Keratinocyte (primary cell): Measurements from ENCODE around the gene PLPP4. TPM values are rescaled to one million over a fixed set of nuclear protein-coding genes. Genes with fewer than 3 reads are reported as not detected.

Experiments
- DNase-seq: peaks from one replicate; pipeline ENCODE4 v3.0.0-alpha.2; 2011; ENCODE audit warnings: low read depth, missing footprints, low spot score
- FAIRE-seq: peaks from 2 replicates; lab custom pipeline; 2011; peaks lifted over from hg19 to GRCh38; lab: Jason Lieb, UNC
- H2AFZ ChIP-seq: 2 replicates; pipeline ENCODE4 v1.6.0; 2012; ENCODE audit warnings: low read length, control low read depth, inconsistent platforms; ENCODE audit not compliant: control insufficient read depth
- H3K27ac ChIP-seq: 2 replicates; pipeline ENCODE4 v1.5.1; 2011; ENCODE audit warnings: low read length; ENCODE audit not compliant: control insufficient read depth, insufficient read depth
- H3K27me3 ChIP-seq: 3 replicates; pipeline ENCODE4 v1.6.0; 2011; ENCODE audit warnings: low read length; ENCODE audit not compliant: control insufficient read depth, insufficient read depth; ENCODE audit errors: extremely low read depth
- H3K36me3 ChIP-seq, 2 experiments: 2 replicates in 1 of 2; 3 replicates in 1 of 2; pipeline ENCODE4 v1.5.1; 2011; ENCODE audit warnings: low read length in 2 of 2, mild to moderate bottlenecking in 1 of 2; ENCODE audit not compliant: control insufficient read depth in 2 of 2, insufficient read depth in 2 of 2; ENCODE audit errors: extremely low read depth in 1 of 2
- H3K4me1 ChIP-seq: 3 replicates; pipeline ENCODE4 v1.5.1; 2011; ENCODE audit warnings: low read length; ENCODE audit not compliant: control insufficient read depth, insufficient read depth; ENCODE audit errors: extremely low read depth
- H3K4me2 ChIP-seq: 3 replicates; pipeline ENCODE4 v1.6.0; 2011; ENCODE audit warnings: low read depth, low read length; ENCODE audit not compliant: control insufficient read depth, insufficient read depth; ENCODE audit errors: extremely low read depth
- H3K4me3 ChIP-seq, 3 experiments: fragments of 200-600 bp in 1 of 3; sonication (generic) in 1 of 3; 2 replicates in 2 of 3; 3 replicates in 1 of 3; pipeline ENCODE4 v1.5.1; 2011 to 2016; ENCODE audit warnings: low read length in 3 of 3, mild to moderate bottlenecking in 3 of 3, control low read depth in 2 of 3, inconsistent platforms in 1 of 3, low read depth in 1 of 3, mixed read lengths in 1 of 3, mixed run types in 1 of 3, moderate library complexity in 1 of 3; ENCODE audit not compliant: control insufficient read depth in 2 of 3, insufficient read depth in 2 of 3; ENCODE audit errors: extremely low read depth in 1 of 3
- H3K79me2 ChIP-seq: 2 replicates; pipeline ENCODE4 v1.6.0; 2012; ENCODE audit warnings: low read length; ENCODE audit not compliant: control insufficient read depth, insufficient read depth
- H3K9ac ChIP-seq: 3 replicates; pipeline ENCODE4 v1.6.0; 2011; ENCODE audit warnings: low read length; ENCODE audit not compliant: control insufficient read depth, insufficient read depth; ENCODE audit errors: extremely low read depth
- H3K9me1 ChIP-seq: 3 replicates; pipeline ENCODE4 v1.6.0; 2011; ENCODE audit warnings: low read length; ENCODE audit not compliant: control insufficient read depth, insufficient read depth; ENCODE audit errors: extremely low read depth
- H3K9me3 ChIP-seq: 2 replicates; pipeline ENCODE4 v1.5.1; 2012; ENCODE audit warnings: low read depth, low read length; ENCODE audit not compliant: control insufficient read depth
- H4K20me1 ChIP-seq: 3 replicates; pipeline ENCODE4 v1.6.0; 2011; ENCODE audit warnings: low read length; ENCODE audit not compliant: control insufficient read depth, insufficient read depth; ENCODE audit errors: extremely low read depth
- EZH2 ChIP-seq: IDR thresholded peaks from one replicate; pipeline ENCODE4 v1.6.1; 2012; ENCODE audit warnings: inconsistent platforms, mild to moderate bottlenecking, low read length, moderate library complexity
- dilution Hi-C: fragments of 300-500 bp; cut with MboI; formaldehyde crosslinking; loops from one replicate; pipeline ENCODE4 v1.7.0; 2020; ENCODE audit warnings: low sequenced_read_pairs; ENCODE audit not compliant: extremely low pct_ligation_motif_present
- polyA plus RNA-seq, 5 experiments: library from polyadenylated mRNA; depleted of rRNA in 3 of 5; stranded (reverse) in 3 of 5; stranded (forward) in 1 of 5; unstranded in 1 of 5; fragments of >200 nt; gene quantifications; 1 replicate in 1 of 5; 2 replicates in 3 of 5; 3 replicates in 1 of 5; pipeline versions ENCODE4 v1.2.1 to v1.2.3, GENCODE V29; 2011 to 2012; ENCODE audit warnings: missing spikeins in 2 of 5, low read depth in 1 of 5, low replicate concordance in 1 of 5
- TF ChIP-seq, protein P1 (sequence below), 3 experiments: IDR thresholded peaks in 1 of 3; conservative IDR thresholded peaks in 1 of 3; optimal IDR thresholded peaks in 1 of 3; 2 replicates in 2 of 3; 3 replicates in 1 of 3; pipeline versions ENCODE3 to v1.5.1; 2011; ENCODE audit warnings: low read length in 3 of 3, mild to moderate bottlenecking in 3 of 3, moderate library complexity in 2 of 3, control low read depth in 1 of 3, inconsistent platforms in 1 of 3; ENCODE audit not compliant: insufficient read depth in 2 of 3; ENCODE audit errors: extremely low read depth in 1 of 3

PLPP4 gene
- polyA plus RNA-seq, 1 donor (not counting 4 experiments of a cell fraction or from before 2014, with no cell fraction given) = 0.76 TPM

DNA sequence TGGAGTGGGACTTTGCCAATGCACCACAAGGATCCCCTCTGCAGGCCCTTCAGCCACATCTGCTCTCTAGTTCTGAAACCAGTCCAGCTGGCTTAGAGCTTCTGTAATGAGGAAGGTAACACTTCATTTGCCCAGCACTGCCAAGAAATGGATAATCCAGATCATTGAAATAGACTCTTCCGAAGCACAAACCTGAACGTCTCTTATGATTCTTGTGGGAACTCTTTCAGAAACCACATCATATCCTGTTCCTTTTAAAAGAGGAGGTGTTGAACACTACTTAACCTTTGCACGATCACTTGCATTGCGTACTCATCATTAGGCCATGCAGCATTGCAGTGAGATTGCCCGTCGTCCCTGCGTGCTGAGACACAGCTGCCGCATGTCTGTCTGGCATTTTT is 25.8 kb upstream of the PLPP4 start:
- TF ChIP-seq EZH2 = no peak
- TF ChIP-seq, protein P1, sequence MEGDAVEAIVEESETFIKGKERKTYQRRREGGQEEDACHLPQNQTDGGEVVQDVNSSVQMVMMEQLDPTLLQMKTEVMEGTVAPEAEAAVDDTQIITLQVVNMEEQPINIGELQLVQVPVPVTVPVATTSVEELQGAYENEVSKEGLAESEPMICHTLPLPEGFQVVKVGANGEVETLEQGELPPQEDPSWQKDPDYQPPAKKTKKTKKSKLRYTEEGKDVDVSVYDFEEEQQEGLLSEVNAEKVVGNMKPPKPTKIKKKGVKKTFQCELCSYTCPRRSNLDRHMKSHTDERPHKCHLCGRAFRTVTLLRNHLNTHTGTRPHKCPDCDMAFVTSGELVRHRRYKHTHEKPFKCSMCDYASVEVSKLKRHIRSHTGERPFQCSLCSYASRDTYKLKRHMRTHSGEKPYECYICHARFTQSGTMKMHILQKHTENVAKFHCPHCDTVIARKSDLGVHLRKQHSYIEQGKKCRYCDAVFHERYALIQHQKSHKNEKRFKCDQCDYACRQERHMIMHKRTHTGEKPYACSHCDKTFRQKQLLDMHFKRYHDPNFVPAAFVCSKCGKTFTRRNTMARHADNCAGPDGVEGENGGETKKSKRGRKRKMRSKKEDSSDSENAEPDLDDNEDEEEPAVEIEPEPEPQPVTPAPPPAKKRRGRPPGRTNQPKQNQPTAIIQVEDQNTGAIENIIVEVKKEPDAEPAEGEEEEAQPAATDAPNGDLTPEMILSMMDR (optimal IDR thresholded peaks at IDR 0.05 in 1 of 3, IDR thresholded peaks at IDR 0.05 in 1 of 3, conservative IDR thresholded peaks at IDR 0.05 in 1 of 3; ENCODE audit: extremely low read depth in 1 of 3, insufficient read depth in 2 of 3, low read length in 3 of 3) = no peak
- H3K4me3 ChIP-seq = no peak overlapping the region
- peaks cover 10% of the 10 kb centered on the region for H3K4me1 ChIP-seq
- no peaks in the 10 kb centered on the region for H3K9me1 ChIP-seq
- no peaks in the 10 kb centered on the region for H4K20me1 ChIP-seq
- dilution Hi-C loops = no loop called here
- no peaks in the 10 kb centered on the region for H3K79me2 ChIP-seq
- DNase-seq (no peak), FAIRE-seq (peak; percentile 92)
- H2AFZ ChIP-seq = no peak overlapping the region
- peak overlapping the region; percentile 35 for H3K4me2 ChIP-seq
- no peak overlapping the region for H3K9ac ChIP-seq
- H3K9me3 ChIP-seq = no peaks in the 10 kb centered on the region
- no peaks in the 10 kb centered on the region for H3K36me3 ChIP-seq
- H3K27me3 ChIP-seq = no peaks in the 10 kb centered on the region
- no peak overlapping the region for H3K27ac ChIP-seq

DNA sequence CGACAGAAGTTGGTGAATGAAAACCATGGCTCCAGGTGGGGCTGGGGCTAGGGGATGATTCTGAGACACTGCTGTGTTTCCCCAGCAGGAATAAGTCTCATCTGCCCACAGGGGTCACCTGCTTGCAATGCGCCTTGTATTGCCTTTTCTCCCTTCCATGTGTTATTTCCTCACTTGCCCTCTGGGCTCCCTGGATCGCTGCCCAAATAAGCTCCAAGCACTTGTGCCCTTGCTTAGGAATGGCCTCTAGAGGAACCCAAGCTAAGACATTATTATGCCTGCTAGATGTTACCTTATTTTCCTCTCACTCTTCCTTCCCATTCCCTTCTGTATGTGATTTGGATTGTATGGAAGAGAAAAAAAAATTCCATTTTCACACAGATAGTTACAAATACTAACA is 24.8 kb upstream of the PLPP4 start:
- dilution Hi-C loops = no loop called here
- H4K20me1 ChIP-seq = no peaks in the 10 kb centered on the region
- H3K27me3 ChIP-seq = no peaks in the 10 kb centered on the region
- no peak for TF ChIP-seq EZH2
- TF ChIP-seq, protein P1 (optimal IDR thresholded peaks at IDR 0.05 in 1 of 3, IDR thresholded peaks at IDR 0.05 in 1 of 3, conservative IDR thresholded peaks at IDR 0.05 in 1 of 3; ENCODE audit: extremely low read depth in 1 of 3, insufficient read depth in 2 of 3, low read length in 3 of 3) = no peak
- H3K4me2 ChIP-seq = no peak overlapping the region
- DNase-seq (no peak), FAIRE-seq (no peak)
- H3K79me2 ChIP-seq = no peaks in the 10 kb centered on the region
- H3K9me3 ChIP-seq = no peaks in the 10 kb centered on the region
- H3K4me1 ChIP-seq = peaks cover 10% of the 10 kb centered on the region
- H3K9ac ChIP-seq = no peak overlapping the region
- no peak overlapping the region for H3K27ac ChIP-seq
- no peak overlapping the region for H2AFZ ChIP-seq
- H3K4me3 ChIP-seq = no peak overlapping the region
- no peaks in the 10 kb centered on the region for H3K36me3 ChIP-seq
- H3K9me1 ChIP-seq = no peaks in the 10 kb centered on the region
